Measurements from ENCODE around the gene CD200R1L.

Gene CD200R1L

GRCh38 chr3:112817797-112818196 lies 28.9 kb downstream of the CD200R1L start:
- DNase-seq, result peak; percentile 20

DNA sequence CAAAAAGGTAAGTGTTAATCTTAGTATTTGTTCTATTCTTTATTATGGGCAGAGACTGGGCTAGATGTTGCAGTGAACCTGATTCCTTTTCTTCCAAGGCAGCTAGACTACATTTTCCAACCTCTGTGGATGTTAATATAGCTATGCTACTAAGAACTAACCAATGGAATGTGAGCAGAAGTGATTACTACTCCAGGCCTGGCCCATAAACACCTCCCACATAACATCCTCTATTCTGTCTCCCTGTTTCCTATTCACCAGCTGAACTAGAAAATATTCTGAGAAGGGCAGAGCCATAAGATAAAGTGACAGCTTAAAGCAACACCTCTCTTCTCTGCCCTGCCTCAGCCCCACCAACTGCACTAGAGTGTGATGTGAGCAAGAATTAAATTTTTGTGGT lies 29.4 kb downstream of the CD200R1L start:
- DNase-seq, result peak; percentile 6

DNA sequence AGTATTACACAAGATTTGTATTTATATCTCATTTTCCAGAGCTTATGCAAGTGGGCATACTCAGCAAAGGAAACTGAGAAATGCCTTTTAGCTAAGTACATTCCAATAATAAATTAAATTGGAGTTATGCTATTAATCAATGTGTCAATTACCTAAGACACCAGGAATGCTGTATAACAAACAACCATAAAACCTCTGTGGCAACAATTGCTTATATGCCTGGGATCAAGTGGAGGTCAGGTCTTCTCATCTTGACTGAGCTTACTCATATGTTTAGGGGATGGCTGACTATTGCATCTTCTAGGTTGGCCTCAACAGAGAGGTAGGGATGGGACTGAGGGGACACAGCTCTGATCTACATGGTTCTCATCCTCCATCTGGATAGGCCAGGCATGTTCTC lies 30.7 kb downstream of the CD200R1L start:
- no peak for DNase-seq

DNA sequence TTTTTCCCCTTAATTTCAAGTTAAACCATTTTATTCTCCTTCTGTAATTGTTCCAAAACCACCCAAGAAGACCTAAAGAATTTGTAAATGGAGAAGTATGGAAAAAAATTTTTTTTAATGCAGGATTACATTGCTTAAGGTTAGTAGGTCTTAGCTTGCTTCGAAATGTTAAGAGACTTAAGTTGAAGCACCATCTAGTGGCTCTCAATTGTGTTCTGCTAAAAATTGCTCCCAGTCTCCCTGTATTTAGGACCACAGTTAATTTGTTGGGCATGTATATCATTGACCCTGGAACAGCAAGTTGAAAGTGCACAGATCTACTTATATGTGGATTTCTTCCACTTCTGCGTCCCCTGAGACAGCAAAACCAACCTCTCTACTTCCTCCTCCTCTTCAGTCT lies 32.4 kb downstream of the CD200R1L start:
- peak; percentile 85 for DNase-seq

GRCh38 chr3:112813723-112814171 lies 32.9 kb downstream of the CD200R1L start:
- peak; percentile 95 for DNase-seq

GRCh38 chr3:112813016-112813415 lies 33.6 kb downstream of the CD200R1L start:
- DNase-seq, result peak; percentile 64

DNA sequence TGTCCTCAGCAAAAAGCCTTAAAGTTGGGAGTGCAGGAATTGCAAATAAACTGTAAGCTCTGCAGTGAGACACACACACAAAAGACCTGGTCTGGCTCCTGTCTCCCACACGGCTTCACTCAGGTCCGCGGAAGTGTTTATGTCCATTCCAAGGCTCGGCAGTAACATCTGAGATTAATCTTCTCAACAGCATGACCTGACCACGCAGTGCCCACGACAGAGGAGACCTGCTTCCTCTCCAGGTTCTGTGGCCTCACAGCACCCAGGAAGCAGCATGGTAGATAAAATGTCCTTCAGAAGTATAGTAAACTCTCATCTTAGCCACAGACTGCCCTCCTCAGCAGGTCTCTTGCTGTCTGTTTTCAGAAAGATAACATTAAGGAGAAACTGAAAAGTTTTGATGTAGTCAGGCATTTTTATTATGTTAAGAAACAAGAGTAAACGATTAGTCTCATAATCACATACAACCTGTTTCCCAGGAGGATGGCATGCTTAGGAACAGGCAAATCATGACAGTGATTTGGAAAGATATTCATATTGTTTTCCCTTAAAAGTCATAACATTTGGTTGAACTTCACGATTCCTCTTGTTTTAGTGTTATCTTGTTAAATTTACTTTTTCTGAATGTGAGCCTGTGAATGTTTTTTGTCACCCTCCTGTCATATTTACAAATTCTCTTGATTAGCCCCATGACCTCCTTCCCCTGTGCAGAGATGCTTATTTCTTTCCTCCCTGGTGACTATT lies 34.6 kb downstream of the CD200R1L start:
- DNase-seq, result peak; percentile 83

- DNase-seq, result peak; percentile 27
These were observed 35.4 kb downstream of the CD200R1L start for GRCh38 chr3:112811131-112811884.

GRCh38 chr3:112810561-112810960 lies 36.1 kb downstream of the CD200R1L start:
- no peak for DNase-seq

DNA sequence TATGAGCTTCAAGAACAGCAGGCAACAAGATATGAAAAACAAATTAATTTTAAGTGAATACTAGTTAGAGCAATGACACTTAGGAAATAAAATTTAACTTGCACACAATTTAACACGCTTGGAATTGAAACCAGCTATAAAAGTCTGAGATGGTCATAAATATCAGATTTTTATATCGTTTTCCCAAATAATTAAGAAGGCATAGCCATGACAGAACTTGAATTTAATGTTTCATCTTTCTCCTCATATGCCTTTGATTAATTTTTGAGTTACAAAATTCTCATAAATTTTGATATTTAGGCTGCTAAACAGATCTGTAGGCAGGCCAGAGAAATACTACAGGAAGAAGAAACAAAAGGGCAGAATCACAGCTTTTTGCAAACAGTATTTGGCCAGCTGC lies 38.5 kb downstream of the CD200R1L start:
- no peak for DNase-seq

GRCh38 chr3:112807685-112808084 lies 39.0 kb downstream of the CD200R1L start:
- DNase-seq, result no peak

DNA sequence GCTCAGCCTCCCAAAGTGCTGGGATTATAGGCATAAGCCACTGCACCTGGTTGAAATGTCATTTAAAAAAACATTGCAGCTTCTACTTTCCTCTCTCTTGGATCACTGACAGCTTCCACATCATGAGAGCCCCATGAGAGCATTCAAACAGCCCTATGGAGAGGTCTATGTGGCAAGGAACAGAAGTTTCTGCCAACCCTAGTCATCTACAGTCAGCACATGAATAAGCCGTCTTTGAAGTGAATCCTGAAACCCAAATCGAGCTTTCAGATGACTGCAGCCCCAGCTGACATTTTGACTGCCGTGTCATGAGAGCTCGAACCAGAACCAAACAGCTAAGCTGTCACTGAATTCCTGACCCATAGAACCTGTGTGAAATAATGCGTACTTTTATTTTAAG lies 39.8 kb downstream of the CD200R1L start:
- DNase-seq, result no peak

GRCh38 chr3:112805126-112805525 lies 41.5 kb downstream of the CD200R1L start:
- DNase-seq, result no peak

- no peak for DNase-seq
These were observed 42.6 kb downstream of the CD200R1L start for GRCh38 chr3:112804021-112804420.

DNA sequence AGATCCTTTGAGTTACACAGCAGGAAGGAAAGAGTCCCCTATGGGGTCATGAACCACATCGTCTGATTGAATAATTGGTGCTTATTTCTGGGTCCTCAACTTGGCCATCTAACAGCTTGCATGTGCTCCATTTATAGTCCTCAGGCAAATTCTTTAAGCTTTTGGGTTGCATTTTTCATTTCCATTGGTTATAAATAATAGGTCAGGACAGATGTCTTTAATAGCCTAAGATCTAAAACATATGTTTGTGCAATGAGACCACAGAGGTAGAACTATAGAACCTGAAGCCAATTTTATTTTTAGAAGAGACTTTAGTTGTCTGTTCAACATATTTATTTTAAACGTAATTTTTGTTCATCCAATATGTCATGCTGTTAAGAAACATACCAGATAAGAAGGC lies 43.2 kb downstream of the CD200R1L start:
- no peak for DNase-seq

DNA sequence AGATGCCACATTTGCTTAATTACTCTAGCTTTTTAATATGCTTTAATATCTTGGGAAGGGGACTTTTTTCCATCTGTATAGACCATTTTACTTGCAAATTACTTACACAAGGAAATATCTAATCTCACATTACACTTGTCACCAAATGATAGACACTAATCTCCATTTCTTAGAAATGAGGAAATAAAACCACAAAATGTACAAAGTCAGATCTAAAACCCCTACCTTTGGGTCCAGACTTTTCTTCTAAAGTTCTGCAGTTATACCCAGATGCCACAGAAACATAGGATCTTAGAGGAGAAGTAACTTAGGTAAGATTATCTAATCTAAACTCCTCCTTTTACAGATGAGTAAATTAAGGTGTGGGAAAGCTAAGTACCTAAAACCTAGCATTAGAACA lies 44.3 kb downstream of the CD200R1L start:
- peak; percentile 57 for DNase-seq

DNA sequence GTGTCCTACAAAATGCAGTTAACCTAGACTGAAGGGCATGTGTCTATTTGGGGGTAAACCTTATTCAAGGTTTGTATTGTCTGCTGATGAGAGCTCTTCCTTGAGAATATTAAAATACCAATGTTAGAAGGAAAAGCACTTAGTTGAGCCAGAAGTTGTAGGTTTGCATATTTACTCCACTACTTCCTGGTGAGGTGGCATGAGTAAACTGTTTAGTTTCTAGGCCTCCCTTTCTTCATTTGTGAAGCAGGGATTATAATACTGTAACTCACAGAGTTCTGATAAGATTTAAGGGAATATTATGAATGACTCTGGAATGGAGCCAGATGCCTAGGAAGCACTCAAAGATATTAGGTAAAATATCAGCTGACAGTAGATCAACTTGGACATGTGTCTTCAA lies 46.7 kb downstream of the CD200R1L start:
- no peak for DNase-seq

DNA sequence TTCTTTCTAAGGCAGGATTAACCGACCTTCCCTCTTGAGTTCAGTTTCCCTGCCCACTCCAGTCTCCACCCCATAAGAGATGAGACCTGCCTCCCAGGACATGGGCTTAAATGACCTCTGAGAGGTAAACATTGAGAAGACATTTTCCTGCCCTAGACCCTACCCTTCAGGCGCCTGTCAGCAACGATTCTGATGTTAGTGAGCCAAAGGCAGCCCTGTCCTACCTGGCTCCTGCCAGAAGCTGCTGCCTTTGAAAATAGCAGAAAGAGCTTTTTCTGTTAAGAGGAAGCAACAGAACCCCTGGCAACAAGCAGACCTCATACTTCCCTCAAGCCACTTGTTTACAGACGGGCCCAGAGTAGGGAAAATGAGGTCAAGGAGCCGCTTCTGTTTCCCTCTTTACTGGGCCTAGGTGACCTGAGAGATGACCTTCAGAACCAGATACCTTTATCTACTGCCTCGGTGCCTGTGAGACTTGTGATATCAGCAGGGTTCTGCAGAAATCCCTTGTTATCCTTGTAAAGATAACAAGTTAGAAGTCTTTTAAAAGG lies 52.0 kb downstream of the CD200R1L start:
- DNase-seq, result peak; percentile 62

GRCh38 chr3:112793326-112794081 lies 53.2 kb downstream of the CD200R1L start:
- DNase-seq, result no peak

DNA sequence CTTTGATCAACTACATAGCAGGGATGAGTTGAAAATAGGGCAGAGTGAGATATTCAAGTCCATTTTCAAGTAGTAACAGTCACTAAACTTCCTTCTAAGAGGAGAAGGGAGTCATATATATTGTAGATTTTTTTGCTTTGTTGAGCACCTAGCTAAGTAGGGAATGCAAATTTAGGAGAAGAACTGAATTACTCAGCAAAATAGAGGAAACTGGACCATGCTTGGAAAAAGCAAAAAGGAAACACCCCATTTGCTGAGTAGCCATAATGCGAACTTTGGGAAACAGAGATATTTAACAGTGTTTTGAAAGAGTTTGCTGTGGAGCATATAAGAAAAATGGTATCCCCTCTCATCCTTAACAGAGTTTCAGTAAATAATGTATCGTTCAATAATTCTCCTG lies 54.9 kb downstream of the CD200R1L start:
- DNase-seq, result no peak

GRCh38 chr3:112789787-112790186 lies 56.9 kb downstream of the CD200R1L start:
- DNase-seq, result no peak

DNA sequence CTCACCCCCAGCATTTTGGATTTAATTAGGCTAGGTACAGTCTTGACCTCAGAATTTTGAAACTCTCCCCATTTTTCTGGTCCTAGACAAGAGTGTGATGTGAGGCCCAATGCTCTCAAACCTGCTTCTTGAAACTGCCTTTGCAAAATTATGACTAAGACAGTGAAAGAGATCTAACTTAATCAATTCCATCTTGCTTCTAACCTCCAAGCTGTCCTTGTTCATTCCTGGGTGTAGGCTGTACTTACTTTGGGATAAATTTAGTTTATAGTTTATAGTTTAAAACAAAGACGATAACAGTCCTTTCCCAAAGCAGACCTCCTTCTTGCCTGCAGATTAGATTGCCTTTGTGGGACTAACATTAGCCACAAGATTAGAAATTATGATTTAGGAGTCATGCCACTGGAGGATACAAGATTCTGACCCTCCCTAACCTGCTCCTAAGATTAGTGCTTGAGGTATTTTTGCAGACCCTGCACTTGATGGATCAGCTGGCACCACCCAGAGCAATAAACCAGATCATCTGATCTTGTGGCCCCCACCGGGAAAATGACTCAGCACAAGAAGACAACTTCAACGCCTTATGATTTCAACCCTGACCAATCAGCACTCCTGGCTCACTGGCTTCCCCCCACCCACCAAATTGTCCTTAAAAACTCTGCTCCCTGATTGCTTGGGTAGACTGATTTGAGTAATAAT lies 59.6 kb downstream of the CD200R1L start:
- no peak for DNase-seq

Data from OCI-M1 (cell line).